Fibroblast of upper back skin (primary cell): ENCODE results near the gene XPC.
"Not testable (repeated sequence)": the region's sequence is repeated elsewhere in the genome, so short reads cannot be mapped to it uniquely, and the experiment has no call there.

Source experiments
- DNase-seq: peaks from one replicate; pipeline ENCODE4 v3.0.0-alpha.2; 2013

XPC gene

DNA sequence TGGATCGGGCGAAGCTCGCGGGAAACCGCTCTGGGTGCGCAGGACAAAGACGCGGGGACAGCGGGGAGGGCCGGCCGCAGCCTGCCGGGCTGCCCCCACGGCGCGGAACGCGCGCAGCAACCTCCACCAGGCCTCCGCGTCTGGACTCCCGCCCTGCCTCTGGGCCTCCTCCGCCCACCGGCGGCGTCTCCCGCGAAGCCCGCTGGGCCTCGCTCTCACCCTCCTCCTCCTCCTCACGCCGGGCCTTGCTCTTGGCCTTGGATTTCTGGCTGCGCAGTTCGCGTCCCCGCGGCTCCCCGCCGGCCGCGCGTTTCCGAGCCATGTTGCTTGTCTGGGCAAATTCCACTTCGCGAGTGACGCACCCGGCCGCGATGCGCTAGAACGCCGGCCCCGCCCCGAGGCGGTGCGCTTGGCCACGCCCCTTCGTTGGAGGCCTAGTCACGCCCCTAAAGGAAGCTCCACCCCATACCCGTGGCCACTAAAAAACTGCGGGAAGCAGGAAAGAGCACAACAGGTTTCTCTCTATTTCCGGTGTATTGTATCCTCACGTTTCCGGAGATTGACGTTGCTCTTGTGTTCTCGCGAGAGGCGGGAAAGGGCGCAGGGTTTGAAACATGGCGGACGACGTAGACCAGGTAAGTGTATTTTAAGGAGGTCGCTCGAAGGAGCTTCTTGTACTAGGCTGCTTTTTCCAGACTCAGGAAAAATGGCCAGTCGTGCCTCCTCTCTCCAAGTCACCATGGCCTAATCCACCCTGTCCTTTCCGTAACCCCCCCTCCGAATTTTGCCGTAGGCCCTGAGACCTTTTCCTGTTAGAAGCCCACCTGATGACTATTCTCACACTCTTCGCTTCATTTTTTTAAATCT lies at the start of gene XPC, which contains the start of gene LSM3:
Gene XPC, minus strand, starts transcription at position 355 of the 867 bp plus-strand sequence. Its CDS starts 33 bp downstream, at position 322.
Gene LSM3, plus strand, starts transcription at position 571 of the 867 bp plus-strand sequence. Its CDS starts 44 bp downstream, at position 615.
- DNase-seq = peak; percentile 100

DNA sequence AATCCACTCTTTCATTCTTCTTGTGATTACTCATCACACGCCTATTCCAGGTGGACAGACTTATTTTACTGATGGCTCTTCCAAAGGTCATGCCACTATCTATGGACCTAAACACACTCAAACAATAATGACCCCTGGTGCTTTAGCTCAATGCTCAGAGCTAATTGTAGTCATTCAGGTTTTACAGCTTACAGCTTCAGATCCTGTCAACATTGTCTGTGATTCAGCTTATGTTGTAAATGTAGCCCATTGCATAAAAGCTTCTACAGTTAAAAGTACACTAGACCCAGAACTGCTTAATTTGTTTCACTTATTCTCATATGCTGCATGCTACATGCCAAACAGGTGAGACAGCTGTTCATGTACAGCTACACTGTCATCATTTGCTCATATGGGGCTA lies 49.5 kb upstream of the XPC start:
- no peak for DNase-seq

DNA sequence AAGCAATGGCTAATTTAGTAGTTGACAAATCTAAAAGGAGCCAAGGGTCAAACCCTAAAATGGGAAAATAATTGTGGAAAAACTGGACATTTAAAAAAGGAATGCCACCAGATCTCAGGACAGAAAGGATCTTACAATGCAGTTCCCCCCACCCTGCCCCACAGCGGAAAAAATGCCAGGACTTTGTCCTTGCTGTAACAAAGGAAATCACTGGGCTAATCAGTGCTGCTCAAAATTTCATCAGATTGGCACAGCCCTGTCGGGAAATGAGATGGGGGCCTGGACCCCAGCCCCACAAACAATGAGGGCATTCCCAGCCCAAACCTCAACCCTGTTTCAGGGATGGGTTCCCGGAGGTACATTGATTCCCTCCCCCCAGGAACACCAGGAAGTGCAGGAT lies 48.0 kb upstream of the XPC start:
- DNase-seq = not testable (repeated sequence)

DNA sequence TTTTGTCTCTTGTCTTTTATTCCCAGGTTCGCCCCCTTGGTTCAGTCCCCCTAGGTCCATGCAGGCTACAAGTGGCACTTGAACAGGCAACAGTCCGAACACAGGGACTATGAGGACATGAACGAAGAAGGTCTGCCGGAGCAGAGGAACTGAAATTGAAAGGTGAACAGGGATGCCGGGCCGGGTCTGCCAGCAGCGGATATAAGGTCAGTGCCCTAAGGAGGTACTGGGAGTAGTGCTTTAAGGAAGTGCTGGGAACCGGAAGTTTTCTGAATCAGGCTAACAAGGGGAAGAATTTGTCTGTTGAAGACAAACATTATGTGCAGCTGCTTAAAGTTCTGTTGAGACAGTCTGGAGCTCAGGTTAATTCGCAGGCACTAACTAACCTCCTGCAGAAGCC lies 47.0 kb upstream of the XPC start:
- DNase-seq = no peak

DNA sequence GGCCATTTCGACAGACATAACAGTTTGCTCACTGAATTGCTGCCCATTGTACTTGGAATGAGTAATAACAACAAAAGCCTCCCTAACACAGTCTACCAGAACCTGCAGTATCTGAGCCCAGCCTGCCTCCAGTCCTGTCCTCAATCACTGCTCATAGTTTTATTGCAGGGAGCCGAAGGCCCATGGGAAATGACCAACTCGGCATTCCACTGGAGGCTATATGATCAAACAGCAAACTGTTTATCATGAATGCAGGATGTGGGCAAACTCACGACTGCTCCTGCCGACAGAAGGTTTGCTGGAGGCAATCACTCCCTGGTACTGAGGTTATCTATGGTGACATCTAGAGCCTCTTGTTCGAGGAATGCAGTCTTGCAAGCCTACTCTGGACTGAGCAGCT lies 46.5 kb upstream of the XPC start:
- DNase-seq = peak; percentile 53

DNA sequence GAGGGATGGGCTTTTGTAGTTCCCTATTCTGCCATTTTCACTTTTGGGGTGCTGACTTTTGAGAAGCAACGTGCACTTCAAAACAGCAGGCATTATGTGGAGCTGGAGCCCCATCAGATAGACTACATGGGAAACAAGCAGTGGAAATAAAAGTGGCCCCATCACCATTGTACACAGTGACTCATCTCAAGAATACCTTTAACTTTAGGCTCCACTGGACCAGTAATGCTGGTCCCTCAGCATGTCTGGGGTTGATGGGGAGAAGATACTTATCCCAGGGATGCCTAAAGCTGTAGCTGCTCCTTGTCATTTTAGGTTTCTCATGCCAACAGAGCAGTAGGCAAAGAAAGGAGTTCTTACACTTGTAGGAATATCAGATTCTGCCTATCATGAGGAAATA lies 45.2 kb upstream of the XPC start:
- no peak for DNase-seq

DNA sequence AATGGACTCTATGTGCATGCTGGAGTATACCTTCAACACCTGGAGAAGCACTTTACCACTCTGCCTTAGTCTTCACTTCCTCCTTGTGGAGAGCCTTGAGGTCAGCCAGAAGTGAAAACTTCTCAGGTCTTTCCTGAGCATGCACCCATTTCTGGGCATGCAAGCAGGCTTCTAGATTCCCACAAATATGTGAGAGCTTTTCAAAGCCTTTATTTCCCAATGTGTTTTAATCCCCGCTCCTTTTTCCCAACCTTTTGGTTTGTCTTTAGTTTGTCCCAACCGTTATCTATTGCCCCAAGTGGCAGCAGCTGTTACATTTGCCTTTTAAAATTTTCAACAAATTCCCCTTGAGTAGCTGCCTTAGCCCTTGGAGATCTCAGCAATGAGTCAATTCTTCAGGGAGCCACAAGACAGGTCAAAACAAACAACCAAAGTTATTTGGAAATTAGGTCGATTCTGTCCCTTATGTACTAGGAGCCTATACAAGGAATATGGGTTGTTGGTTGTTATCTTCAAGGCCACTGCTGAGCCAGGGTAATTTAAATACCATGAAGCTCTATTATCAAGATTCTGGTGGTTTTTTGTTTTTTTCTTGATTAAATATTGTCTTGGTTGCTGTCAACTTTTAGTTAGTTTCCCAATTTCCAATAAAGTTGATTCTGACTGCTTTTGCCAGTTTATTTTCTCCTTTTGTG lies 44.6 kb upstream of the XPC start:
- DNase-seq = no peak

DNA sequence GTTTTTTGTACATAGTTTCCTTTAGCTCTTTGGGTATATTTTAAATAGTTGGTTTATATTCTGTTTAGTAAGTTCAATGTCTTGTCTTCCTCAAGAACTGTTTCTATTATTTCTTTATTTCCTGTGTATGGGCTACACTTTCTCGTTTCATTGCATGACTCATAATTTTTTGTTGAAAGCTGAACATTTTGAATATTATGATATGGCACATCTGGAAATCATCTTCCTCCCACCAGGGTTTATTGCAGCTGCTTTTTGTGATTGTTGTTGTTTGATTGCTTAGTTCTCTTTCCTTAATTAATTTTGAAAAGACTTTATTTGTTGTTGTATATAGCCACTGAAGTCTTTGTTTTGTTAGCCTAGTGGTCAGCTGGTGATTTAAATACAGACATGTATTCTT lies 44.1 kb upstream of the XPC start:
- no peak for DNase-seq

DNA sequence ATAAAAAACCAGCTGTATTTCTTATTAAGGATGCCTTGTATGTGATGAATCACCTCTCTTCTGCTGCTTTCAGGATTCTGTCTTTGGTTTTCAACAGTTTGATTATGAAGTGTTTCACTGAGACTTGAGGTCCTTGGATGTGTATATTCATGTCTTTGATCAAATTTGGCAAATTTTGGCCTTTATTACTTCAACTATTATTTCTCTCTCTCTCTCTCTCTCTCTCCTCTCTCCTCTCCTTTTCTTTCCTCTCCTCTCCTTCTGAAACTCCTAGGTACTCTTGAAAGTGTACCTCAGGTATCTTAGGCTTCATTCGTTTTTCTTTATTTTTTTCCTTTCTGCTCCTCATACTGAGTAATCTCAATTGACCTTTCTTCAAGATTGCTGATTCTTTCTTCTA lies 43.5 kb upstream of the XPC start:
- no peak for DNase-seq

DNA sequence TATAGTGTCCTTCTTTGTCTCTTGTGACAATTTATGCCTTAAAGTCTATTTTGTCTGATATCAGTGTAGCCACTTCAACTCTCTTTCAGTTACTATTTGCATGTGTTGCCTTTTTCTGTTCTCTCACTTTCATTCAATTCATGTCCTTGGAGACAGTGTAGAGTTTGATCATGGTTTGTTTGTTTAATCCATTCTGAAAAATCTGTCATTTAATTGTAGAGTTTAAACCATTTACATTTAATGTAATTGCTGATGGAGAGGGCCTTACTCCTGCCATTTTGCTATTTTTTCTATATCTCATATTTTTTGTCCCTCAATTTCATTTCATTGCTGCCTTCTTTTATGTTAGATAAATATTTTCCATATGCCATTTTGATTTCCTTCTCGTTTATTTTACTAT lies 42.5 kb upstream of the XPC start:
- DNase-seq = no peak

DNA sequence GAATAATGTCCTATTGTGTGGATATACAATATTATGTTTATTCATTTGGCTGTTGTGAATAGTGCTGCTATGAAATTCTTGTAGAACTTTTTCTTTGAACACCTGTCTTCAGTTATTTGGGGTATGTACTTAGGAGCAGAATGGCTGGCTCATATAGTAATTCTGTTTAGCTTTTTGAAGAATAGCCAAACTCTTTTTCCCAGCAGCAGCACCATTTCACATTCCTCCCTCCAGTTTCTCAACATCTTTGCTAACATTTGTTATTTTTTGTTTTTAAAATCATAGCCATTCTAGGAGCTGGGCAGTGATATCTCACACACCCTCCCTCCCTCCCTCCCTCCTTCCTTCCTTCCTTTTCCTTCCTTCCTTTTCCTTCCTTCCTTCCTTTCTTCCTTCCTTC lies 40.0 kb upstream of the XPC start:
- DNase-seq = no peak

DNA sequence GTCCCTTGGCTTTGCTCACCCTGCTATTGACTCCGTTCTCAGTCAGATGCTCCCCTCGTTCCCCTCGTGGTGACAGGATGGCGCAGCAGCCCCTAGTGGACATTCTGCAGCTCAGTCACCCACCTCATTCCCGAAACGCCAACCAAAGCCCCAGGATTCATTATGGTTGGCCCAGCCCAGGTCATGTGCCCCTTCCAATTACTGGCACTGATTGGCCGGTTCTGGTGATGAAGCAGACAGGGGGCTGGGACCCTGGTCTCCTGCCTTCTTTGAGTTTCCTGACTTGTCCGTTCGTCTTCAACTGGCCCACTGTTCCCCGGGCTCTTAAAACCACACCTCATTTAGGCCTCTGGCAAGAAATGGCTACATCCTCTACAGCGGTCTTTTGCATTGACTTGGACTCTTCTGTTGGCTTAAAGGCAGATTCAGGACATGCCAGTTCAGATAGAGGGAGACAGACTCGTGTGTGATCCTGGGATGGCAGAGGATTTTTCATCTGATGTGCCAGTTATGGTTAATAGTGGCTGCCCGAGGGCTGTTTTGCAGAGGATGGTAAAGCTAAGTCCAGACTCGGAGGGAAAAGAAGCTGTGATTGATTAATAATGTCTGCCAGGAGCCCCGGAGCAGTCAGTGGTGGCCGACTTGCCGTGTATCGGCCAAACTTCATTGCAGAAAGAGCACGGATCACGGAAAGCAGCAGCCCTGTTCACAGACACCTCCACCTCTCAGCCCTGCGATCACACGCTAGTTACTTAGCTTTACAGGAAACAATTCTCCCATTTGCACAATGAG lies 38.1 kb upstream of the XPC start:
- peak; percentile 78 for DNase-seq

DNA sequence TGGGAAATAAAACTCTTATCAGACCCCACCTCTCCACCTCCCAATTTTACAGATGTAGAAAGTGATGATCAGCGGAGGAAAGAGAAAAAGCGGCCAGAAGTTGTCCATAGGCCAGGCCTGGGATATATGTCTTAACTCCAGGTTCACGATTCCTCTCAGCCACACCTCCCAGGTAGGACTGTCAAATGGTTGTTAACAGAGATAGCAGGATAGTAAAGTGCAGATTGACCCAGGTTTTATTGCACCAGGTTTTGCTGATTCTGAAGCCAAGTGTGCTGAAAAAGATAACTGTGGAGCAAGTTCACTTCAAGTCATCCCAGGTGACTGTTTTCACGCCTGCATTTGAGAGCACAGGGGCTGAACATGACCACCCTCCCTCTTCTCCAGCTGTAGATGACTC lies 36.4 kb upstream of the XPC start:
- DNase-seq = no peak

DNA sequence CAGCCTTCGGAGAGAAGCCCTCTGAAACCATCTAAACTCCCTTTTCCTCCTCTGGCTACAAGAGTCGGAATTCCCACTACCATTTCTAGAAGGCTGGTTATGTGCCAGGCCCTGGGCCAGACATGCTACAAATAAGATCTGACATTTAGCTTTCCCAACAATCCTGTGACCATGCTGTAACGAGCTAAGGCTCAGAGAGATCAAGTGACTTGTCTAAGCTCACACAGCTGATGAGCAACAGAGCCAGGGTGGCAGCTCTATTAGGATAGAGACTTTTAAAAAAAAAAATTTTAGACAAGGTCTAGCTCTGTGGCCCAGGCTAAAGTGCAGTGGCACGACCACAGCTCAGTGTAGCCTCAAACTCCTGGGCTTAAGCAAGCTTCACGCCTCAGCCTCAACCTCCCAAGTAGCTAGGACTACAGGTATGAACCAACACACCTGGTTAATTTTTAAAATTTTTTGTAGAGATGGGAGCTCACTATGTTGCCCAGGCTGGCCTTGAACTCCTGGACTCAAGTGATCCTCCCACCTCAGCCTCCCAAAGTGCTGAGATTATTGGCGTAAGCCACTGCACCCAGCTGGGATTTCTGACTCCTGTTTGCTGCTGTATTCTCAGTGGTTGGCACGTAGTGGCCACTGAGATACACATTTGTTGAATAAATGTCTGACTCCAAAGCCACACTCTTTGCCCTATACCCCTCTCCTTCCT lies 34.8 kb upstream of the XPC start:
- DNase-seq = no peak

DNA sequence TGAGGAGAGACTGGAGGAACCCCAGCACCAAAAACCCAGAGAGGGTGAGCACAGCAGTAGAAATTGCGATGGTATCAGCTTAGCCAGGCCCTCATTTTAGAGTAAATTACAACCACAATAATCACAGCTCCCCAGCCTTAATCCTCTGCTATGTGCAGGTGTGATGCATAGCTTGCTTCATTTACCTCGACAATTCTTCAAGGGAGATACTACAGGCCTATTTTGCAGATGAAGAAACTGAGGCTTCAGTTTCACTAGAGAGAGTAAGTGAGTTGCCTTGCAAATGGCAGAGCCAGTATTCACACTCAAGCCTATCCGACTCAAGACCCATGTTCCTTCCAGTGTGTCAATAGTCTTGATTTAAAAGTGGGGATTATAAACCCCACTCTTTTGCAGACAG lies 33.6 kb upstream of the XPC start:
- DNase-seq = no peak

DNA sequence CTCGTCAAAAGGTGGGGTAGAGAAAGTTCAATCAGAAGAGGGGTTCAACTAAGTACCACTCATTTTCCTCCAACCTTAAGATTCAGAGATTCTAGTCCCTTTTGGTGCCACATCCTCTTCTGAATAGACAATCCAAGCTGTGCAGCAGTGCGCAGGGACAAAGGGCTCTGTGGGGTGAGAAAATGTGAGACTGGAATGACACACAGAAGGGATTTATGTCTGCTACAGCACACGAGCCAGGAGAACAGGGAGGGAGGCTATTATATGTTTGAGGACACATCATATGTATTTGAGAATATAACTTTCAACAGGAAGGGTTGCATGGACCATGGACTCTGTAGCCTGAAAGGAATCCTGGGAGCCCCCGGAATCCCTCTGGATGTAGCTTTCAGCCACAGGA lies 33.2 kb upstream of the XPC start:
- DNase-seq = peak; percentile 56

DNA sequence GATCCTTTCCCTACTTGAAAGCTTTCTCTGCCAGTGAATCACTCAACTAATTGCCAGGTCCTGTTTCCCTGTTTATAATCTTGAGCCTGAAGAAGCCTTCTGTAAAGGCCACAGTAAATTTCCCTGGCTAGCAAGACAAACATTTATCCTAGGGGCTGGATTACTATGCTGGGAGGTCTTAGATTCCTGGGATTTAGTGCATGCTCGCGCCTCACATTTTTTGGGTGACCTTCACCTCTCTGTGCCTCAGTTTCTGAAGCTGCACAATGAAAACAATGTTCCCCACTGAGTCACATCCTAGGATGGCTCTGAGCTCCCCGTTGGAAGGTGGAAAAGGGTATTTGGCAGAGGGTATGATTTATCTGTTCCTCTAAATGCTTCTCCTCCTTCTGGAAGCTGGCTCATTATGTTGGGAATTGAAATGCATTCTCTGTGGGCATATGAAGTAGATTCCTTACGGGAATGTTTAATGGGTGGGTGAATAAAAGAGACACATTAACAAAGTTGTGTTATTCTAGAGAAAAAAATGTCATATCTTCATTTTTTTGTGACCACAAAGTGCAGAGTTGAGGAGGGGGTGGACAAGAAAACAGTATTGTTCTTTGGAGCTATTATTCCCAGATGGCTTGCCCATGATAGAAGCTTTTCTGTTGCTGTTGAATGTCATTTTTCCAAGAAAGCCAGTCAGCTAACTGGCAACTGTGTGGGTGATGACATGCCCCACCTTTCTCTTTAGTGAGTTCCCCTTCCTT lies 32.6 kb upstream of the XPC start:
- peak; percentile 100 for DNase-seq

DNA sequence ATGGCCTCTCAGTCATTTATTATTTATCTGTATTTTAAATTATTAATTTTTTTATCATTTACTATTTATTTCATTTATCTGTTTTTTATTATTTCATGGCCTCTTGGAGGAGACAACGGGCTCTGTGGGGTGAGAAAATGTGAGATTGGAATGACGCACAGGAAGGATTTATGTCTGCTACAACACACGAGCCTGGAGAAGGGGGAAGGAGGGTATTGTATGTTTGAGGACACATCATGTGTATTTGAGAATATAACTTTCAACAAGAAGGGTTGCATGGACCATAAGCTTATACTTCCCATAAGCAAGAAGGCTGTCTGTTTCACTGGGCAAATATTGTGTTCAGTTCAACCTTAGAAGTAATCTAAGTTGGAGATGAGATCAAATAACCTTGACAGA lies 31.9 kb upstream of the XPC start:
- DNase-seq = peak; percentile 68

DNA sequence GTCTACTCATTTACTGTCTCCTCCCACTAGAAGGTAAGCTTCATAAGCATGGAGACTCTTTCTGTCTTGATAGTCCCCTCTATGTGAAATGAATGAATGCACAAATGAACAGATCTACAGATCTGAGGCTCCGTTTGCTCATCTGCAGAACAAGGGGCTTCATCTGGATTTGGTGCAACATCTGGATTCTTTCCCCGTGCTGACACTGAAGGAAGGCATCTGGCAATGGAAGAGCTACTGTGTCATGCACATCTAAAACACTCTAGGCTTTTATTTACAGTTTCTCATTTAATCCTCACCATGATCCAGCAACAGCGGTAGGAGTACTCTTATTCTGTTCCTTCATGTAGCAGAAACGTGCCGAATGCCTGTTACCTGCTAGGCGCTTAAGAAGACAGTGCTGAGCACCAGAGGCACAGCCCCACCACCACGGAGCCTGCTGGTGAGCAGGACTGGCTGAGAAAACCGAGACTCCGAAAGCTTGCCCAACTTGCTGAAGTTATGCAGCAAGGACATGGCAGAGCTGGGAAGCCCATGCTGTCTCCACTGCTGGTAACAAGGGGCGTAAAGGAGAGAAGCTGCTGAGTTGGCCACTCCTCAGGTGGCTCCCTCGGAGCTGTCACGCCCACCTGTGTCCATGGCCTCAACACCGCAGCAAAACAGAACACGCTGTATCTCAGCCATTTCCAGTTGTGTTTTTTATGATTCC lies 31.3 kb upstream of the XPC start:
- no peak for DNase-seq

DNA sequence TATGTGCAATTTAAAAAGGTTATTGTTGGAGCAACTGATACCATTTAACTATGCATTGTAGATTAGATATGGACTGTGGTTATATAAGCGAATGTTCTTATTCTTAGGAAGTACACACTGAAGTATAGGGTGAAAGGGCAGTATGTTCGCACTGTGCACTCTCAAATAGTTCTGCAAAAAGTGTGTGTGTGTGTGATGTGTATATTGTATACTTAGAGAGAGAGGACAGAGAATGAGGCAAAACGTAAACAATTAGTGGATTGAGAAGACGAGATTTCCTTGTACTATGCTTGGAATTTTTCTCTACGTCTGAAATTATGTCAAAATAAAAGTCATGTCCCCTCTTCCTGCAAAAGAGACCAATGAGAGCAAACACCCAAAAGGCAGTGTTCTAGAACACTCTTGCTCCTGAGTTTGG lies 30.6 kb upstream of the XPC start:
- no peak for DNase-seq

DNA sequence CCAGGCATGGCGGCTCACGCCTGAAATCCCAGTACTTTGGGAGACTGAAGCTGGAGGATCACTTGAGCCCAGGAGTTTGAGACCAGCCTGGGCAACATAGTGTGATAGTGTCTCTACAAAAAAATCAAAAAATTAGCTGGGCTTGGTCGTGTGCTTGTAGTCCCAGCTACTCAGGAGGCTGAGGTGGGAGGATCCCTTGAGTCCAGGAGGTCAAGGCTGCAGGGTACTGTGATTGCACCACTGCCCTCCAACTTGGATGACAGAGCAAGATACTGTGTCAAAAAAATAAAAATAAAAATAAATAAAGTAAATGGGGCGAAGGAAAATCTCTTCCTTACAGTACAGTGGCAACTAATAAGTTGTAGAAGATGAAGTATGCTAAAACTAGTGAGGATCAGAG lies 29.8 kb upstream of the XPC start:
- no peak for DNase-seq
